HepG2 (cell line): ENCODE measurements around the gene WSB1. TPM values are rescaled to one million over a fixed set of nuclear protein-coding genes. Genes with fewer than 3 reads are reported as not detected.
A peak's percentile ranks its signal among the peaks of the same experiment; 100 is the strongest.

Source experiments
- CENPBD1 ChIP-seq: sonication (generic); formaldehyde crosslinking; IDR thresholded peaks from 2 replicates; pipeline ENCODE4 v1.8.0; 2022; ENCODE audit warnings: missing genetic modification reagents, low read depth, mild to moderate bottlenecking, borderline replicate concordance
- E2F1 ChIP-seq: sonication (generic); formaldehyde crosslinking; IDR thresholded peaks from 2 replicates; pipeline ENCODE4 v1.5.0; 2020; ENCODE audit warnings: missing genetic modification reagents
- FOXC1 ChIP-seq: sonication (generic); formaldehyde crosslinking; IDR thresholded peaks from 2 replicates; pipeline ENCODE4 v1.8.0; 2022; ENCODE audit warnings: mild to moderate bottlenecking, missing genetic modification reagents, borderline replicate concordance
- KLF11 ChIP-seq: IDR thresholded peaks from 2 replicates; pipeline ENCODE4 v1.6.1; 2016; ENCODE audit warnings: missing compliant biosample characterization
- KMT2B ChIP-seq: IDR thresholded peaks from 2 replicates; pipeline ENCODE4 v1.6.1; 2016; ENCODE audit warnings: missing genetic modification reagents, missing compliant biosample characterization
- MTF2 ChIP-seq: sonication (generic); formaldehyde crosslinking; IDR thresholded peaks from 2 replicates; pipeline ENCODE4 v1.5.0; 2020; ENCODE audit warnings: missing genetic modification reagents, borderline replicate concordance
- RAD21 ChIP-seq: fragments of 450-650 bp; formaldehyde crosslinking; IDR thresholded peaks from 2 replicates; pipeline ENCODE4 v1.5.0; 2020; ENCODE audit warnings: mild to moderate bottlenecking
- REL ChIP-seq: sonication (generic); formaldehyde crosslinking; conservative IDR thresholded peaks from 2 replicates; pipeline ENCODE4 v1.8.0; 2022; ENCODE audit warnings: mild to moderate bottlenecking, missing genetic modification reagents, moderate library complexity
- ZNF256 ChIP-seq: sonication (generic); formaldehyde crosslinking; conservative IDR thresholded peaks from 2 replicates; pipeline ENCODE4 v1.4.0; 2020; ENCODE audit warnings: missing genetic modification reagents
- ZNF333 ChIP-seq: sonication (generic); formaldehyde crosslinking; IDR thresholded peaks from 2 replicates; pipeline ENCODE4 v1.4.0; 2020; ENCODE audit warnings: mild to moderate bottlenecking, missing genetic modification reagents, borderline replicate concordance
- ZNF382 ChIP-seq: sonication (generic); formaldehyde crosslinking; IDR thresholded peaks from 2 replicates; pipeline ENCODE4 v1.5.0; 2020; ENCODE audit warnings: missing genetic modification reagents, mild to moderate bottlenecking, borderline replicate concordance
- ZNF446 ChIP-seq: sonication (generic); formaldehyde crosslinking; IDR thresholded peaks from 2 replicates; pipeline ENCODE4 v1.5.0; 2020; ENCODE audit warnings: mild to moderate bottlenecking, missing genetic modification reagents
- ZNF609 ChIP-seq: sonication (generic); formaldehyde crosslinking; IDR thresholded peaks from 2 replicates; pipeline ENCODE4 v1.4.0; 2020; ENCODE audit warnings: mild to moderate bottlenecking, missing genetic modification reagents, borderline replicate concordance
- ZNF775 ChIP-seq: sonication (generic); formaldehyde crosslinking; IDR thresholded peaks from 2 replicates; pipeline ENCODE4 v1.4.0; 2020; ENCODE audit warnings: missing genetic modification reagents, mild to moderate bottlenecking, moderate library complexity, borderline replicate concordance
- ZNF788 ChIP-seq: sonication (generic); formaldehyde crosslinking; IDR thresholded peaks from 2 replicates; pipeline ENCODE4 v1.5.0; 2020; ENCODE audit warnings: mild to moderate bottlenecking, missing genetic modification reagents, borderline replicate concordance
- polyA plus RNA-seq, 8 experiments: library from polyadenylated mRNA; depleted of rRNA in 3 of 8; stranded (reverse) in 7 of 8; unstranded in 1 of 8; fragments of >200 nt; fragmentation: Illumina TruSeq in 4 of 8; extraction: Trizol in 4 of 8; gene quantifications; 2 replicates each; pipeline versions ENCODE4 v1.2.1 to v1.2.3, GENCODE V29; 2011 to 2016; ENCODE audit warnings: low read depth in 4 of 8, missing spikeins in 1 of 8, mixed read lengths in 1 of 8; ENCODE audit not compliant: insufficient read depth in 1 of 8
- total RNA-seq, 5 experiments: library from RNA; depleted of rRNA; stranded (reverse); fragments of >200 nt; fragmentation: Illumina TruSeq; extraction: Trizol; gene quantifications; 2 replicates each; pipeline ENCODE4 v1.2.3, GENCODE V29; 2016; ENCODE audit warnings: low read depth in 1 of 5
- TF ChIP-seq, protein P1 (sequence below): fragments of 450-650 bp; IDR thresholded peaks from 2 replicates; pipeline ENCODE4 v1.6.1; 2017
- TF ChIP-seq, protein P2 (sequence below): sonication (generic); formaldehyde crosslinking; conservative IDR thresholded peaks from 2 replicates; pipeline ENCODE4 v1.4.0; 2020; ENCODE audit warnings: mild to moderate bottlenecking, missing genetic modification reagents, moderate library complexity

WSB1 gene
- total and polyA plus RNA-seq, 2 of the 13 experiments (the other 11 are each of a cell fraction or from before 2014, with no cell fraction given) = 81.3 to 294 TPM

GRCh38 chr17:27293898-27294688 is at the start of gene WSB1 (continued):
- TF ChIP-seq, protein P1, sequence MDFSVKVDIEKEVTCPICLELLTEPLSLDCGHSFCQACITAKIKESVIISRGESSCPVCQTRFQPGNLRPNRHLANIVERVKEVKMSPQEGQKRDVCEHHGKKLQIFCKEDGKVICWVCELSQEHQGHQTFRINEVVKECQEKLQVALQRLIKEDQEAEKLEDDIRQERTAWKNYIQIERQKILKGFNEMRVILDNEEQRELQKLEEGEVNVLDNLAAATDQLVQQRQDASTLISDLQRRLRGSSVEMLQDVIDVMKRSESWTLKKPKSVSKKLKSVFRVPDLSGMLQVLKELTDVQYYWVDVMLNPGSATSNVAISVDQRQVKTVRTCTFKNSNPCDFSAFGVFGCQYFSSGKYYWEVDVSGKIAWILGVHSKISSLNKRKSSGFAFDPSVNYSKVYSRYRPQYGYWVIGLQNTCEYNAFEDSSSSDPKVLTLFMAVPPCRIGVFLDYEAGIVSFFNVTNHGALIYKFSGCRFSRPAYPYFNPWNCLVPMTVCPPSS = no peak
- TF ChIP-seq KLF11 = peak; percentile 91
- no peak; the same call in 1 of the 2 replicates for TF ChIP-seq CENPBD1 (CRISPR knock-in tag)
- TF ChIP-seq REL (CRISPR knock-in tag) = 0 out of 2 replicates have a peak, but pooled peaks have one; percentile 57
- TF ChIP-seq ZNF609 (CRISPR knock-in tag) = peak; percentile 61; the same call in 1 of the 2 replicates
- no peak for TF ChIP-seq ZNF382 (CRISPR knock-in tag)
- no peak; the same call in 1 of the 2 replicates for TF ChIP-seq ZNF256 (CRISPR knock-in tag)
- TF ChIP-seq ZNF788 = peak; percentile 89; the same call in 1 of the 2 replicates
- TF ChIP-seq ZNF775 (CRISPR knock-in tag) = no peak
- TF ChIP-seq MTF2 (CRISPR knock-in tag) = no peak
- no peak; the same call in 1 of the 2 replicates for TF ChIP-seq ZNF446
- TF ChIP-seq KMT2B (CRISPR knock-in tag) = peak; percentile 72
- TF ChIP-seq FOXC1 (CRISPR knock-in tag) = peak; percentile 90; the same call in 1 of the 2 replicates
- TF ChIP-seq, protein P2, sequence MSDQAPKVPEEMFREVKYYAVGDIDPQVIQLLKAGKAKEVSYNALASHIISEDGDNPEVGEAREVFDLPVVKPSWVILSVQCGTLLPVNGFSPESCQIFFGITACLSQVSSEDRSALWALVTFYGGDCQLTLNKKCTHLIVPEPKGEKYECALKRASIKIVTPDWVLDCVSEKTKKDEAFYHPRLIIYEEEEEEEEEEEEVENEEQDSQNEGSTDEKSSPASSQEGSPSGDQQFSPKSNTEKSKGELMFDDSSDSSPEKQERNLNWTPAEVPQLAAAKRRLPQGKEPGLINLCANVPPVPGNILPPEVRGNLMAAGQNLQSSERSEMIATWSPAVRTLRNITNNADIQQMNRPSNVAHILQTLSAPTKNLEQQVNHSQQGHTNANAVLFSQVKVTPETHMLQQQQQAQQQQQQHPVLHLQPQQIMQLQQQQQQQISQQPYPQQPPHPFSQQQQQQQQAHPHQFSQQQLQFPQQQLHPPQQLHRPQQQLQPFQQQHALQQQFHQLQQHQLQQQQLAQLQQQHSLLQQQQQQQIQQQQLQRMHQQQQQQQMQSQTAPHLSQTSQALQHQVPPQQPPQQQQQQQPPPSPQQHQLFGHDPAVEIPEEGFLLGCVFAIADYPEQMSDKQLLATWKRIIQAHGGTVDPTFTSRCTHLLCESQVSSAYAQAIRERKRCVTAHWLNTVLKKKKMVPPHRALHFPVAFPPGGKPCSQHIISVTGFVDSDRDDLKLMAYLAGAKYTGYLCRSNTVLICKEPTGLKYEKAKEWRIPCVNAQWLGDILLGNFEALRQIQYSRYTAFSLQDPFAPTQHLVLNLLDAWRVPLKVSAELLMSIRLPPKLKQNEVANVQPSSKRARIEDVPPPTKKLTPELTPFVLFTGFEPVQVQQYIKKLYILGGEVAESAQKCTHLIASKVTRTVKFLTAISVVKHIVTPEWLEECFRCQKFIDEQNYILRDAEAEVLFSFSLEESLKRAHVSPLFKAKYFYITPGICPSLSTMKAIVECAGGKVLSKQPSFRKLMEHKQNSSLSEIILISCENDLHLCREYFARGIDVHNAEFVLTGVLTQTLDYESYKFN (CRISPR knock-in tag) = peak; percentile 73
- peak; percentile 47; the same call in 1 of the 2 replicates for TF ChIP-seq RAD21 (CRISPR knock-in tag)
- TF ChIP-seq E2F1 = peak; percentile 64; the same call in 1 of the 2 replicates
- no peak for TF ChIP-seq ZNF333 (CRISPR knock-in tag)
